ENCODE results near the gene KIF2A.

The KIF2A gene

DNA sequence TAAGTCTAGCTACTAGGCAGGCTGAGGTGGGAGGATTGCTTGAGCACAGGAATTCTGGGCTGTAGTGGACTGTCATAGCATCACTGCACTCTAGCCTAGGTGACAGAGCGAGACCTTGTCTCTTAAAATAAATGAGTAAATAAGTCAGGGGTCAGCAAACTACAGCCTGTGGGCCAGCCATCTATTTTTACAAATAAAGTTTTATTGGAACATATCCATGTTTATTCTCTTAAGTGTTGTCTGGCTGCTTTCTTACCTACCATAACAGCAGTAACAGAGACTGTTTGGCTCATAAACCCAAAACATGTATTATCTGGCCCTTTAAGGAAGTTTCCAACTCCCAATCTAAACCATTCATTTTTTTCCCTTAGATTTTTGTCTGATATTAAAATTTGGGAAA, 68.1 kb downstream of the KIF2A start:
- ChIA-PET CTCF (no interaction called here), POLR2A (no interaction called here)
- no peak for TF ChIP-seq ZNF629 (tag by site-specific recombination; IDR thresholded peaks at IDR 0.05)
- no peak for TF ChIP-seq ZNF701 (tag by site-specific recombination; IDR thresholded peaks at IDR 0.05)
- TF ChIP-seq RBAK (tag by site-specific recombination; IDR thresholded peaks at IDR 0.05): no peak
- TF ChIP-seq, protein P1, sequence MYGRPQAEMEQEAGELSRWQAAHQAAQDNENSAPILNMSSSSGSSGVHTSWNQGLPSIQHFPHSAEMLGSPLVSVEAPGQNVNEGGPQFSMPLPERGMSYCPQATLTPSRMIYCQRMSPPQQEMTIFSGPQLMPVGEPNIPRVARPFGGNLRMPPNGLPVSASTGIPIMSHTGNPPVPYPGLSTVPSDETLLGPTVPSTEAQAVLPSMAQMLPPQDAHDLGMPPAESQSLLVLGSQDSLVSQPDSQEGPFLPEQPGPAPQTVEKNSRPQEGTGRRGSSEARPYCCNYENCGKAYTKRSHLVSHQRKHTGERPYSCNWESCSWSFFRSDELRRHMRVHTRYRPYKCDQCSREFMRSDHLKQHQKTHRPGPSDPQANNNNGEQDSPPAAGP (tag by site-specific recombination; IDR thresholded peaks at IDR 0.05): no peak
- TF ChIP-seq ZNF211 (tag by site-specific recombination; IDR thresholded peaks at IDR 0.05; ENCODE audit: low read depth): no peak
- TF ChIP-seq, protein P2, sequence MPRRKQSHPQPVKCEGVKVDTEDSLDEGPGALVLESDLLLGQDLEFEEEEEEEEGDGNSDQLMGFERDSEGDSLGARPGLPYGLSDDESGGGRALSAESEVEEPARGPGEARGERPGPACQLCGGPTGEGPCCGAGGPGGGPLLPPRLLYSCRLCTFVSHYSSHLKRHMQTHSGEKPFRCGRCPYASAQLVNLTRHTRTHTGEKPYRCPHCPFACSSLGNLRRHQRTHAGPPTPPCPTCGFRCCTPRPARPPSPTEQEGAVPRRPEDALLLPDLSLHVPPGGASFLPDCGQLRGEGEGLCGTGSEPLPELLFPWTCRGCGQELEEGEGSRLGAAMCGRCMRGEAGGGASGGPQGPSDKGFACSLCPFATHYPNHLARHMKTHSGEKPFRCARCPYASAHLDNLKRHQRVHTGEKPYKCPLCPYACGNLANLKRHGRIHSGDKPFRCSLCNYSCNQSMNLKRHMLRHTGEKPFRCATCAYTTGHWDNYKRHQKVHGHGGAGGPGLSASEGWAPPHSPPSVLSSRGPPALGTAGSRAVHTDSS (tag by site-specific recombination; IDR thresholded peaks at IDR 0.05): no peak
- TF ChIP-seq ZNF664 (tag by site-specific recombination; IDR thresholded peaks at IDR 0.05): no peak
- TF ChIP-seq MYNN (tag by site-specific recombination; IDR thresholded peaks at IDR 0.05; ENCODE audit: borderline replicate concordance): no peak
- TF ChIP-seq, protein P3, sequence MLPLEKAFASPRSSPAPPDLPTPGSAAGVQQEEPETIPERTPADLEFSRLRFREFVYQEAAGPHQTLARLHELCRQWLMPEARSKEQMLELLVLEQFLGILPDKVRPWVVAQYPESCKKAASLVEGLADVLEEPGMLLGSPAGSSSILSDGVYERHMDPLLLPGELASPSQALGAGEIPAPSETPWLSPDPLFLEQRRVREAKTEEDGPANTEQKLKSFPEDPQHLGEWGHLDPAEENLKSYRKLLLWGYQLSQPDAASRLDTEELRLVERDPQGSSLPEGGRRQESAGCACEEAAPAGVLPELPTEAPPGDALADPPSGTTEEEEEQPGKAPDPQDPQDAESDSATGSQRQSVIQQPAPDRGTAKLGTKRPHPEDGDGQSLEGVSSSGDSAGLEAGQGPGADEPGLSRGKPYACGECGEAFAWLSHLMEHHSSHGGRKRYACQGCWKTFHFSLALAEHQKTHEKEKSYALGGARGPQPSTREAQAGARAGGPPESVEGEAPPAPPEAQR (tag by site-specific recombination; IDR thresholded peaks at IDR 0.05): no peak
- TF ChIP-seq, protein P4, sequence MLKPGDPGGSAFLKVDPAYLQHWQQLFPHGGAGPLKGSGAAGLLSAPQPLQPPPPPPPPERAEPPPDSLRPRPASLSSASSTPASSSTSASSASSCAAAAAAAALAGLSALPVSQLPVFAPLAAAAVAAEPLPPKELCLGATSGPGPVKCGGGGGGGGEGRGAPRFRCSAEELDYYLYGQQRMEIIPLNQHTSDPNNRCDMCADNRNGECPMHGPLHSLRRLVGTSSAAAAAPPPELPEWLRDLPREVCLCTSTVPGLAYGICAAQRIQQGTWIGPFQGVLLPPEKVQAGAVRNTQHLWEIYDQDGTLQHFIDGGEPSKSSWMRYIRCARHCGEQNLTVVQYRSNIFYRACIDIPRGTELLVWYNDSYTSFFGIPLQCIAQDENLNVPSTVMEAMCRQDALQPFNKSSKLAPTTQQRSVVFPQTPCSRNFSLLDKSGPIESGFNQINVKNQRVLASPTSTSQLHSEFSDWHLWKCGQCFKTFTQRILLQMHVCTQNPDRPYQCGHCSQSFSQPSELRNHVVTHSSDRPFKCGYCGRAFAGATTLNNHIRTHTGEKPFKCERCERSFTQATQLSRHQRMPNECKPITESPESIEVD (tag by site-specific recombination; IDR thresholded peaks at IDR 0.05): no peak
- TF ChIP-seq, protein P5, sequence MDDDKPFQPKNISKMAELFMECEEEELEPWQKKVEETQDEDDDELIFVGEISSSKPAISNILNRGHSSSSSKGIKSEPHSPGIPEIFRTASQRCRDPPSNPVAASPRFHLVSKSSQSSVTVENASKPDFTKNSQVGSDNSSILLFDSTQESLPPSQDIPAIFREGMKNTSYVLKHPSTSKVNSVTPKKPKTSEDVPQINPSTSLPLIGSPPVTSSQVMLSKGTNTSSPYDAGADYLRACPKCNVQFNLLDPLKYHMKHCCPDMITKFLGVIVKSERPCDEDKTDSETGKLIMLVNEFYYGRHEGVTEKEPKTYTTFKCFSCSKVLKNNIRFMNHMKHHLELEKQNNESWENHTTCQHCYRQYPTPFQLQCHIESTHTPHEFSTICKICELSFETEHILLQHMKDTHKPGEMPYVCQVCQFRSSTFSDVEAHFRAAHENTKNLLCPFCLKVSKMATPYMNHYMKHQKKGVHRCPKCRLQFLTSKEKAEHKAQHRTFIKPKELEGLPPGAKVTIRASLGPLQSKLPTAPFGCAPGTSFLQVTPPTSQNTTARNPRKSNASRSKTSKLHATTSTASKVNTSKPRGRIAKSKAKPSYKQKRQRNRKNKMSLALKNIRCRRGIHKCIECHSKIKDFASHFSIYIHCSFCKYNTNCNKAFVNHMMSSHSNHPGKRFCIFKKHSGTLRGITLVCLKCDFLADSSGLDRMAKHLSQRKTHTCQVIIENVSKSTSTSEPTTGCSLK (tag by site-specific recombination; IDR thresholded peaks at IDR 0.05): no peak
- TF ChIP-seq ZNF239 (tag by site-specific recombination; IDR thresholded peaks at IDR 0.05): no peak
- TF ChIP-seq ZNF521 (tag by site-specific recombination; IDR thresholded peaks at IDR 0.05): no peak
- no peak for TF ChIP-seq ZNF623 (tag by site-specific recombination; IDR thresholded peaks at IDR 0.05)
- Histone ChIP-seq H3K4me3 (ENCODE audit: low read depth, low read length) (no peak overlapping the region), H3K27ac (ENCODE audit: extremely low read depth, low read depth, low read length) (no peak overlapping the region), H3K9me3 (ENCODE audit: control insufficient read depth, insufficient read depth, low read depth, low read length) (no peaks in the 10 kb centered on the region), H3K4me1 (ENCODE audit: control insufficient read depth, insufficient read depth, low read length) (no peaks in the 10 kb centered on the region), H3K36me3 (ENCODE audit: control insufficient read depth in 2 of 2, insufficient read depth in 1 of 2, low read length in 2 of 2) (peaks cover 65 to 67% of the 10 kb centered on the region in 2 experiments)

DNA sequence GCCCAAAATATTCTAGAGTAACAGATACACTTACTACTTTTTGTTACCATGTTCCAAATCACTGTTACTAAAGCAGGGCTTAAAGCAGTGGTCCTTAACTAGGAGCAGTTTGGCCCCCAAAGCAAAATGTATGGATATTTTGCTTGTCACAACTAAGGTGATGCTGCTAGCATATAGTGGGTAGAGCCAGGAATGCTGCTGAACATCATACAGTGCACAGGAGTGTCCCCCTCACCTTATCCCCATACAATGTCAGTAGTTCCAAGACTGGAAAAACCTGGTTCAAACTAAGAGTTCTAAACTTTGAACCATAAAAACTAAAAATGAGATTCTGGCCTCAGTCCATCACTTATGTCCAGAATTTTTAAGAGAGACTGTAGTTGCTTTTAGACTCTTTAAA, 69.6 kb downstream of the KIF2A start:
- Histone ChIP-seq H3K9me3 (ENCODE audit: control insufficient read depth, insufficient read depth, low read depth, low read length) (no peaks in the 10 kb centered on the region), H3K4me1 (ENCODE audit: control insufficient read depth, insufficient read depth, low read length) (no peaks in the 10 kb centered on the region), H3K36me3 (ENCODE audit: control insufficient read depth in 2 of 2, insufficient read depth in 1 of 2, low read length in 2 of 2) (peaks cover 70 to 77% of the 10 kb centered on the region in 2 experiments), H3K4me3 (ENCODE audit: low read depth, low read length) (no peak overlapping the region), H3K27ac (ENCODE audit: extremely low read depth, low read depth, low read length) (no peak overlapping the region)
- TF ChIP-seq ZNF664 (tag by site-specific recombination; IDR thresholded peaks at IDR 0.05): no peak
- TF ChIP-seq, protein P6, sequence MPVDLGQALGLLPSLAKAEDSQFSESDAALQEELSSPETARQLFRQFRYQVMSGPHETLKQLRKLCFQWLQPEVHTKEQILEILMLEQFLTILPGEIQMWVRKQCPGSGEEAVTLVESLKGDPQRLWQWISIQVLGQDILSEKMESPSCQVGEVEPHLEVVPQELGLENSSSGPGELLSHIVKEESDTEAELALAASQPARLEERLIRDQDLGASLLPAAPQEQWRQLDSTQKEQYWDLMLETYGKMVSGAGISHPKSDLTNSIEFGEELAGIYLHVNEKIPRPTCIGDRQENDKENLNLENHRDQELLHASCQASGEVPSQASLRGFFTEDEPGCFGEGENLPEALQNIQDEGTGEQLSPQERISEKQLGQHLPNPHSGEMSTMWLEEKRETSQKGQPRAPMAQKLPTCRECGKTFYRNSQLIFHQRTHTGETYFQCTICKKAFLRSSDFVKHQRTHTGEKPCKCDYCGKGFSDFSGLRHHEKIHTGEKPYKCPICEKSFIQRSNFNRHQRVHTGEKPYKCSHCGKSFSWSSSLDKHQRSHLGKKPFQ (tag by site-specific recombination; IDR thresholded peaks at IDR 0.05): no peak
- ChIA-PET CTCF (no interaction called here), POLR2A (no interaction called here)
